HG03045 (cell line): Measurements from ENCODE around the gene HACD1.
A peak's percentile ranks its signal among the peaks of the same experiment; 100 is the strongest.
"Not testable (repeated sequence)": the region's sequence is repeated elsewhere in the genome, so short reads cannot be mapped to it uniquely, and the experiment has no call there.

Experiments used
- ATAC-seq: cut with Tn5 transposase; IDR thresholded peaks from one replicate; pipeline ENCODE4 v1.9.1; 2021; ENCODE audit warnings: mild to moderate bottlenecking, moderate library complexity; ENCODE audit not compliant: unreplicated experiment

Gene HACD1

GRCh38 chr10:17643755-17644484 is 26.7 kb upstream of the HACD1 start, which contains the start of gene STAM:
Gene STAM (plus strand): TSS chr10:17644151. CDS start chr10:17644340, 189 bp downstream.
- ATAC-seq = peak; percentile 93

GRCh38 chr10:17643339-17643754 is 26.2 kb upstream of the HACD1 start:
- ATAC-seq = peak; percentile 27

GRCh38 chr10:17640331-17640816 is 23.2 kb upstream of the HACD1 start:
- no peak for ATAC-seq

- ATAC-seq = no peak
Measured at GRCh38 chr10:17637869-17638268, 20.7 kb upstream of the HACD1 start.

- ATAC-seq = no peak
Measured at GRCh38 chr10:17633353-17633752, 16.2 kb upstream of the HACD1 start.

- not testable (repeated sequence) for ATAC-seq
Measured at GRCh38 chr10:17632590-17632989, 15.4 kb upstream of the HACD1 start.

GRCh38 chr10:17626656-17627055 is 9.5 kb upstream of the HACD1 start:
- ATAC-seq = no peak

- no peak for ATAC-seq
Measured at GRCh38 chr10:17624996-17625395, 7.8 kb upstream of the HACD1 start.

GRCh38 chr10:17622061-17622460 is 4.9 kb upstream of the HACD1 start:
- ATAC-seq = no peak

GRCh38 chr10:17616403-17617030 is 657 bp downstream of the HACD1 start:
- peak; percentile 47 for ATAC-seq

- ATAC-seq = no peak
Measured at GRCh38 chr10:17609523-17610079, 7.6 kb downstream of the HACD1 start.

GRCh38 chr10:17607603-17608332 is 9.4 kb downstream of the HACD1 start:
- ATAC-seq = peak; percentile 57

- no peak for ATAC-seq
Measured at GRCh38 chr10:17607060-17607459, 10.1 kb downstream of the HACD1 start.

GRCh38 chr10:17606547-17607040 is 10.6 kb downstream of the HACD1 start:
- no peak for ATAC-seq

- no peak for ATAC-seq
Measured at GRCh38 chr10:17605936-17606335, 11.2 kb downstream of the HACD1 start.

- ATAC-seq = no peak
Measured at GRCh38 chr10:17599089-17599488, 18.1 kb downstream of the HACD1 start.

GRCh38 chr10:17597386-17597785 is 19.8 kb downstream of the HACD1 start:
- no peak for ATAC-seq

GRCh38 chr10:17590969-17591645 is 26.1 kb downstream of the HACD1 start:
- ATAC-seq = no peak

- not testable (repeated sequence) for ATAC-seq
Measured at GRCh38 chr10:17589316-17589715, 27.9 kb downstream of the HACD1 start.

GRCh38 chr10:17588420-17588819 is 28.8 kb downstream of the HACD1 start:
- ATAC-seq = no peak
